Stimulated activated naive CD4-positive, alpha-beta T cell treated with Interleukin-2 at 50 U/mL for 16 hours (primary cell): ENCODE measurements around the gene CD33.

ENCODE experiments used
- DNase-seq: peaks from one replicate; lab custom pipeline; 2025; lab: John Stamatoyannopoulos, UW

Gene CD33

GRCh38 chr19:51259348-51260245 lies 34.7 kb downstream of the CD33 start:
- no peak for DNase-seq

- no peak for DNase-seq
These were observed 38.9 kb downstream of the CD33 start for GRCh38 chr19:51263808-51264207.

- DNase-seq = no peak
These were observed 46.2 kb downstream of the CD33 start for GRCh38 chr19:51271067-51271466.

- no peak for DNase-seq
These were observed 47.4 kb downstream of the CD33 start for GRCh38 chr19:51272183-51272810.

- no peak for DNase-seq
These were observed 49.3 kb downstream of the CD33 start for GRCh38 chr19:51274049-51274770.

GRCh38 chr19:51277112-51277511 lies 52.2 kb downstream of the CD33 start:
- no peak for DNase-seq

- DNase-seq = no peak
These were observed 57.5 kb downstream of the CD33 start for GRCh38 chr19:51282335-51282734.

GRCh38 chr19:51285682-51286081 lies 60.8 kb downstream of the CD33 start:
- no peak for DNase-seq
